ENCODE data around the gene SOX18.

DNA sequence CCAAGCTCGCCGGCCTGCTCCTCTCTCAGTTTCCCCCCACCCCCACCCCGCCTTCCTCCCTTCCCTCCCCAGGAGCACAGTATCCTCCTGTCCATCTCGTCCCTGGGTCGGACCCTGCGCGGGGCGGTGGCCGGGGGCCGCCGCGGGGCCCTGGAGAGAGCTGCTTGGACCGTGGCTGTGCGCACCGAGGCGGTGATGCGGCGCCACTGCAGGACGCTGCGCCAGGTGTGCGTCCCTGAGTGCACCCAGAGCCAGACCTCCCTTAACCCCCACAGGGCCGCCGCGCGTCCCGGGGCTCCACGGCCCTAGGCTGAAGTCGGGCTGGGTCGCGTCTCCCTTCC is 11.2 kb downstream of the SOX18 start:
- TF ChIP-seq, protein P1, sequence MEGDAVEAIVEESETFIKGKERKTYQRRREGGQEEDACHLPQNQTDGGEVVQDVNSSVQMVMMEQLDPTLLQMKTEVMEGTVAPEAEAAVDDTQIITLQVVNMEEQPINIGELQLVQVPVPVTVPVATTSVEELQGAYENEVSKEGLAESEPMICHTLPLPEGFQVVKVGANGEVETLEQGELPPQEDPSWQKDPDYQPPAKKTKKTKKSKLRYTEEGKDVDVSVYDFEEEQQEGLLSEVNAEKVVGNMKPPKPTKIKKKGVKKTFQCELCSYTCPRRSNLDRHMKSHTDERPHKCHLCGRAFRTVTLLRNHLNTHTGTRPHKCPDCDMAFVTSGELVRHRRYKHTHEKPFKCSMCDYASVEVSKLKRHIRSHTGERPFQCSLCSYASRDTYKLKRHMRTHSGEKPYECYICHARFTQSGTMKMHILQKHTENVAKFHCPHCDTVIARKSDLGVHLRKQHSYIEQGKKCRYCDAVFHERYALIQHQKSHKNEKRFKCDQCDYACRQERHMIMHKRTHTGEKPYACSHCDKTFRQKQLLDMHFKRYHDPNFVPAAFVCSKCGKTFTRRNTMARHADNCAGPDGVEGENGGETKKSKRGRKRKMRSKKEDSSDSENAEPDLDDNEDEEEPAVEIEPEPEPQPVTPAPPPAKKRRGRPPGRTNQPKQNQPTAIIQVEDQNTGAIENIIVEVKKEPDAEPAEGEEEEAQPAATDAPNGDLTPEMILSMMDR (conservative IDR thresholded peaks at IDR 0.05; ENCODE audit: low read depth in 2 of 2): no peak
- TF ChIP-seq EZH2 (IDR thresholded peaks at IDR 0.05; ENCODE audit: low read depth, unreplicated experiment) (no peak), CREB1 (CRISPR knock-in tag; IDR thresholded peaks at IDR 0.05; ENCODE audit: low read depth) (no peak), POLR2AphosphoS5 (IDR thresholded peaks at IDR 0.05; ENCODE audit: low read depth) (no peak), EZH2phosphoT487 (IDR thresholded peaks at IDR 0.05; ENCODE audit: unreplicated experiment) (no peak), ZNF114 (CRISPR knock-in tag; IDR thresholded peaks at IDR 0.05) (no peak), JUNB (IDR thresholded peaks at IDR 0.05; ENCODE audit: unreplicated experiment) (no peak), ZNF331 (CRISPR knock-in tag; IDR thresholded peaks at IDR 0.05; ENCODE audit: low read depth) (no peak)
- TF ChIP-seq, protein P2, sequence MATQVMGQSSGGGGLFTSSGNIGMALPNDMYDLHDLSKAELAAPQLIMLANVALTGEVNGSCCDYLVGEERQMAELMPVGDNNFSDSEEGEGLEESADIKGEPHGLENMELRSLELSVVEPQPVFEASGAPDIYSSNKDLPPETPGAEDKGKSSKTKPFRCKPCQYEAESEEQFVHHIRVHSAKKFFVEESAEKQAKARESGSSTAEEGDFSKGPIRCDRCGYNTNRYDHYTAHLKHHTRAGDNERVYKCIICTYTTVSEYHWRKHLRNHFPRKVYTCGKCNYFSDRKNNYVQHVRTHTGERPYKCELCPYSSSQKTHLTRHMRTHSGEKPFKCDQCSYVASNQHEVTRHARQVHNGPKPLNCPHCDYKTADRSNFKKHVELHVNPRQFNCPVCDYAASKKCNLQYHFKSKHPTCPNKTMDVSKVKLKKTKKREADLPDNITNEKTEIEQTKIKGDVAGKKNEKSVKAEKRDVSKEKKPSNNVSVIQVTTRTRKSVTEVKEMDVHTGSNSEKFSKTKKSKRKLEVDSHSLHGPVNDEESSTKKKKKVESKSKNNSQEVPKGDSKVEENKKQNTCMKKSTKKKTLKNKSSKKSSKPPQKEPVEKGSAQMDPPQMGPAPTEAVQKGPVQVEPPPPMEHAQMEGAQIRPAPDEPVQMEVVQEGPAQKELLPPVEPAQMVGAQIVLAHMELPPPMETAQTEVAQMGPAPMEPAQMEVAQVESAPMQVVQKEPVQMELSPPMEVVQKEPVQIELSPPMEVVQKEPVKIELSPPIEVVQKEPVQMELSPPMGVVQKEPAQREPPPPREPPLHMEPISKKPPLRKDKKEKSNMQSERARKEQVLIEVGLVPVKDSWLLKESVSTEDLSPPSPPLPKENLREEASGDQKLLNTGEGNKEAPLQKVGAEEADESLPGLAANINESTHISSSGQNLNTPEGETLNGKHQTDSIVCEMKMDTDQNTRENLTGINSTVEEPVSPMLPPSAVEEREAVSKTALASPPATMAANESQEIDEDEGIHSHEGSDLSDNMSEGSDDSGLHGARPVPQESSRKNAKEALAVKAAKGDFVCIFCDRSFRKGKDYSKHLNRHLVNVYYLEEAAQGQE (IDR thresholded peaks at IDR 0.05; ENCODE audit: unreplicated experiment): no peak
- TF ChIP-seq, protein P3, sequence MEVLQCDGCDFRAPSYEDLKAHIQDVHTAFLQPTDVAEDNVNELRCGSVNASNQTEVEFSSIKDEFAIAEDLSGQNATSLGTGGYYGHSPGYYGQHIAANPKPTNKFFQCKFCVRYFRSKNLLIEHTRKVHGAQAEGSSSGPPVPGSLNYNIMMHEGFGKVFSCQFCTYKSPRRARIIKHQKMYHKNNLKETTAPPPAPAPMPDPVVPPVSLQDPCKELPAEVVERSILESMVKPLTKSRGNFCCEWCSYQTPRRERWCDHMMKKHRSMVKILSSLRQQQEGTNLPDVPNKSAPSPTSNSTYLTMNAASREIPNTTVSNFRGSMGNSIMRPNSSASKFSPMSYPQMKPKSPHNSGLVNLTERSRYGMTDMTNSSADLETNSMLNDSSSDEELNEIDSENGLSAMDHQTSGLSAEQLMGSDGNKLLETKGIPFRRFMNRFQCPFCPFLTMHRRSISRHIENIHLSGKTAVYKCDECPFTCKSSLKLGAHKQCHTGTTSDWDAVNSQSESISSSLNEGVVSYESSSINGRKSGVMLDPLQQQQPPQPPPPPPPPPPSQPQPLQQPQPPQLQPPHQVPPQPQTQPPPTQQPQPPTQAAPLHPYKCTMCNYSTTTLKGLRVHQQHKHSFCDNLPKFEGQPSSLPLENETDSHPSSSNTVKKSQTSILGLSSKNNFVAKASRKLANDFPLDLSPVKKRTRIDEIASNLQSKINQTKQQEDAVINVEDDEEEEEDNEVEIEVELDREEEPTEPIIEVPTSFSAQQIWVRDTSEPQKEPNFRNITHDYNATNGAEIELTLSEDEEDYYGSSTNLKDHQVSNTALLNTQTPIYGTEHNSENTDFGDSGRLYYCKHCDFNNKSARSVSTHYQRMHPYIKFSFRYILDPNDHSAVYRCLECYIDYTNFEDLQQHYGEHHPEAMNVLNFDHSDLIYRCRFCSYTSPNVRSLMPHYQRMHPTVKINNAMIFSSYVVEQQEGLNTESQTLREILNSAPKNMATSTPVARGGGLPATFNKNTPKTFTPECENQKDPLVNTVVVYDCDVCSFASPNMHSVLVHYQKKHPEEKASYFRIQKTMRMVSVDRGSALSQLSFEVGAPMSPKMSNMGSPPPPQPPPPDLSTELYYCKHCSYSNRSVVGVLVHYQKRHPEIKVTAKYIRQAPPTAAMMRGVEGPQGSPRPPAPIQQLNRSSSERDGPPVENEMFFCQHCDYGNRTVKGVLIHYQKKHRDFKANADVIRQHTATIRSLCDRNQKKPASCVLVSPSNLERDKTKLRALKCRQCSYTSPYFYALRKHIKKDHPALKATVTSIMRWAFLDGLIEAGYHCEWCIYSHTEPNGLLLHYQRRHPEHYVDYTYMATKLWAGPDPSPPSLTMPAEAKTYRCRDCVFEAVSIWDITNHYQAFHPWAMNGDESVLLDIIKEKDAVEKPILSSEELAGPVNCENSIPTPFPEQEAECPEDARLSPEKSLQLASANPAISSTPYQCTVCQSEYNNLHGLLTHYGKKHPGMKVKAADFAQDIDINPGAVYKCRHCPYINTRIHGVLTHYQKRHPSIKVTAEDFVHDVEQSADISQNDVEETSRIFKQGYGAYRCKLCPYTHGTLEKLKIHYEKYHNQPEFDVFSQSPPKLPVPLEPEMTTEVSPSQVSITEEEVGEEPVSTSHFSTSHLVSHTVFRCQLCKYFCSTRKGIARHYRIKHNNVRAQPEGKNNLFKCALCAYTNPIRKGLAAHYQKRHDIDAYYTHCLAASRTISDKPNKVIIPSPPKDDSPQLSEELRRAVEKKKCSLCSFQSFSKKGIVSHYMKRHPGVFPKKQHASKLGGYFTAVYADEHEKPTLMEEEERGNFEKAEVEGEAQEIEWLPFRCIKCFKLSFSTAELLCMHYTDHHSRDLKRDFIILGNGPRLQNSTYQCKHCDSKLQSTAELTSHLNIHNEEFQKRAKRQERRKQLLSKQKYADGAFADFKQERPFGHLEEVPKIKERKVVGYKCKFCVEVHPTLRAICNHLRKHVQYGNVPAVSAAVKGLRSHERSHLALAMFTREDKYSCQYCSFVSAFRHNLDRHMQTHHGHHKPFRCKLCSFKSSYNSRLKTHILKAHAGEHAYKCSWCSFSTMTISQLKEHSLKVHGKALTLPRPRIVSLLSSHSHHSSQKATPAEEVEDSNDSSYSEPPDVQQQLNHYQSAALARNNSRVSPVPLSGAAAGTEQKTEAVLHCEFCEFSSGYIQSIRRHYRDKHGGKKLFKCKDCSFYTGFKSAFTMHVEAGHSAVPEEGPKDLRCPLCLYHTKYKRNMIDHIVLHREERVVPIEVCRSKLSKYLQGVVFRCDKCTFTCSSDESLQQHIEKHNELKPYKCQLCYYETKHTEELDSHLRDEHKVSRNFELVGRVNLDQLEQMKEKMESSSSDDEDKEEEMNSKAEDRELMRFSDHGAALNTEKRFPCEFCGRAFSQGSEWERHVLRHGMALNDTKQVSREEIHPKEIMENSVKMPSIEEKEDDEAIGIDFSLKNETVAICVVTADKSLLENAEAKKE (CRISPR knock-in tag; IDR thresholded peaks at IDR 0.05): no peak

All from GM23338 (cell line).